Measurements from ENCODE around the gene RASSF8.
"Not testable (repeated sequence)": the region's sequence is repeated elsewhere in the genome, so short reads cannot be mapped to it uniquely, and the experiment has no call there.

RASSF8 gene

DNA sequence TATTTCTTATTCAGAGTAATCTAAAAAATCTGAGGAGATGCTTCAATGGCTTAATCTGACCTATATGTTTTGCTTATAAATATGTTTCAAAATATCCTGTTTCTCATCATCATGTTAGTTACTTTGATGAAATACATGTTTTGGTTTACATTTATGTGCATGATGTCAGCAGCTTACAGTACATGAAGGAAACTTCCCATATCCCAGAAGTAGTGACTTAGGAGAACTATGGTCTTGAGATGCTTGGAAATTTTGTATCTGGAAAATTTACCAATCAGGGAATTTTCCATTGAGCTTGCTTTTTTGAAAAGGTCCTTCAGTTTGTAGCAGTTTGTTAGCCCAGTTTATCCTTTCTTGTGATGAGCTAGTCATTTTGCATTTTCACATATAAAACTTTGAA is 73.3 kb downstream of the RASSF8 start:
- DNase-seq = no peak

DNA sequence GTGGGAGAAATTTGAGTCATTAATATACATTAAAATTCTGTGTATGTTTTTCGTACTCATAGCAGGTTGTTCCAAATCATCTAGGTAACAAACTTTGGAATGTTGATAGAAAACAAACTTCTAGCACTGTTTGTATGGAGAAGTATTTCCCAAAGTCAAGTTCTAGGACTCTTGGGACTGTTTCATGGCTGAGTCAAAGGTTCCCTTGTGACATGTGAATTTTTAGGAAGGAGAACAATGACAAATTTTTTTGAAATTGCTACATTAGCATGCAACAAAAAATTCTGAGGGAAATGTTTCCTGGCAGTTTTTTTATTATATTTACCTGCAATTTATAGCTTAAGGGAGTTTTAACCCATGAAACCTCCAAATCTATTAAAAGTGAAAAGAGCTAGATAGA is 73.8 kb downstream of the RASSF8 start:
- no peak for DNase-seq

DNA sequence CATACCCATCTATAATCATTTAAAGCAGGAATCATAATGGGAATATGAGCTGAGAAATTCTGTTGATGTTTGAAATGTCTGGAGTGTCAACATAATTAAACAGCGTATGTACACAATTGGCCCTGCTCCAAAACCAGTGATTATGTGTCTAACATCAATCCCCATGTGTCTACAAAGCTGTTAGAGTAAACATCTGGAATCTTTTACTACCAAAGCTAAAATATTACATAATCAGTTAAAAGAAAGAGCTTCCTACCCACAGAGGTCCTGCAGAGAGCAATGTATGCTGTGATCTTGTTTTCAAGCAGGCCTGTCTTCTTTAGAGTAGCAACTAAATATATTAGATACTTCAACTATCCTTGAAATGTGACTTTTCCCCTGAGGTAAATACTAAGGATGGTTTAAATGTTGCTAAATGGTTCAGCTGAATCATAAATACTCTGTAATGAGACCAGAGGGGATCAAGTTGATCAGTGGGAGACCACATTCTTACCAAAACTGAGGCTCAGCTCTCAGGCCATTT is 74.3 kb downstream of the RASSF8 start:
- DNase-seq = no peak

DNA sequence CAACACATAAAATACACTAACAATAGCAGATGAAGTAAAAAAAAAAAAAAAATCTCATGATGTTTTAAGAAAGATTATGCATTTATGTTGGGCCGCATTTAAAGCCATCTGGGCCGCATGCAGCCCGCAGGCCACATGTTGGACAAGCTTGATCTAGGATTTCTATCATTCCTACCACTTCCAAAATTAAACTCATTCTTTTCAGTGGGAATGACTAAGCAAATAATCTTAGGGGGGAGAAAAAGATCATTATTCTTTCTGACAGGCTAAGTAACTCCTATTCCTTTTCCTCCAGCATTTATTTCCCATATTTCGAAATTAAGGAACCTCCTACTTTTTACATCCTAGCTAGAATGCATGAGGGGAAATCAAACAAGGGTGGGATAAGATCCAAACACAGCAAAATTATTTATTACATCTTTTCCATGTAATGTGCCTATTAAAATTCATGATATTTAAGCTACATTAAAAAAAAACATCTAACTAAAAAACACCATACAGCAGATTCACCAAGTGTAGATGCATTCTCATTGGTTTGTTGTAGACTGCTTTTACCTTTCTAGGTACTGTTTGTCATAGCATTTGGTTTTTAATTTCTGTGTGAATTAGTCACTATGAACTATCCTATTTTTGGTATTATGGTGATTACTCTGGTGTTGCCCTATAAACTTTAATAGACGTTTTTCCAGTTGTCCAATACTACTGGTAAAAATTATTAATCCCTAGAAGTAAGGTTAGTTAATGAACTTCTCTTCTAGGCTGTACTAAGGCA is 76.1 kb downstream of the RASSF8 start:
- no peak for DNase-seq

DNA sequence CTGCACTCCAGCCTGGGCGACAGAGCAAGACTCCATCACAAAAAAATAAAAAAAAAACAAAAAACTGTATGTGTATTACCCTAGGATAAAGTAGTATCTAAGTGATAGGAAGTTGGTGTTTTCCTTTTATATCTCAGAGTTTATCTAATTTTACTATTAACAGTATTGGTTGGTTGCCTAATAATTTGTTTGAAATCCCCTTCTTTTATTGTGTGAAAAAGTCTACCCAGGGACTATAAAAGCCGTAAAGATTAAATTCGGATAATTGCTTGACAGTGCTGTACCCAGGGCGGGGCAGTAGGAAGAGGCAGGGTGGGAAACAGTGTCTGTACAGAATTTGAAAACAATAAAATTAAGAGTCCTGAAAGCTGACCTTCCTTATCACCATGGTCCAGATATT is 78.4 kb downstream of the RASSF8 start:
- no peak for DNase-seq

DNA sequence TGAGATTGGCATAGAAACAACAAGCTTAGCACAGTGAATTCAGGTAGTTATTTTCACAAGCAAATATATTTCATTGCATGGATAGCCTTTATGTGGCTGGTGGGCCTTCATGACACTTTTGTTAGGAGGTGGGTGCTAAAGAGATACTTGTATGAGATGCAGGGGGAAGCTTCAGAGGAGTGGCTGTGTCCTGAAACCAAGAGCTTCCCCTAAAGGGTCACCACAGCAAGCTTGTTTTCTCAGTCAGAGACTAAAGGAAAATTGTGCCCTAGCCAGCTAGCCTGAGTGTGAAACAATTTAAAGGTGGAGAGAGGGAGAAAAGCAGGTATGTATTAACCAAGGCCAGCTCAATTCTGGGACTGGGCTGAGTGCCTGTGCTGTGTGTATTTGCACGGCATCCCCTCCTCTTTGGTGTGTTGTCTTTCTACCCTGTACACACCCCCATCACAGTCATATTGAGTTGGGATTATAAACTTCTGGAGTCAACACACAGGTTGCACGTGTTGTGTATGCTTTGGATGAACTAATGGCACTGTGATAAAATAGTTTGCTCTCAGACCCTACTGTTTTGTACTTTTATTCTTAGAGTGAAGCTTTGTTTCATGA is 79.2 kb downstream of the RASSF8 start:
- no peak for DNase-seq

DNA sequence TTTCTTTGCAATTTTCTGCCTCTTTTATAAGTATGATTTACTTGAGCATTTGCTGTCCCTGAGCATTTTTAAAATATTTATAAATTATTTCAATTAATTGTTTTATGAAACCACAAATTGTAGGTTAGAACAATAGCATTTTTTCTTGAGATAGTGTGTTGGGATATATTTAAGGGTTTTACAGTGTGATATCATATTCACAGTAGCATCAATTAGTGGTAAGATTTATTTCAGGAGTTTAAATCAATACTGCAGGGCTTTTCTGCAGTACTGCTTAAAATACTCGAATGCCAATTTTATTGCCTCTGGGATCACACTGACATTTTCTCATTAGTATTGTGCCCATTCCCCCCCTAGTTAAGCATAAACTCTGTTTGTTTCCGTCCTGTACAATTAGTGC is 84.2 kb downstream of the RASSF8 start:
- no peak for DNase-seq

DNA sequence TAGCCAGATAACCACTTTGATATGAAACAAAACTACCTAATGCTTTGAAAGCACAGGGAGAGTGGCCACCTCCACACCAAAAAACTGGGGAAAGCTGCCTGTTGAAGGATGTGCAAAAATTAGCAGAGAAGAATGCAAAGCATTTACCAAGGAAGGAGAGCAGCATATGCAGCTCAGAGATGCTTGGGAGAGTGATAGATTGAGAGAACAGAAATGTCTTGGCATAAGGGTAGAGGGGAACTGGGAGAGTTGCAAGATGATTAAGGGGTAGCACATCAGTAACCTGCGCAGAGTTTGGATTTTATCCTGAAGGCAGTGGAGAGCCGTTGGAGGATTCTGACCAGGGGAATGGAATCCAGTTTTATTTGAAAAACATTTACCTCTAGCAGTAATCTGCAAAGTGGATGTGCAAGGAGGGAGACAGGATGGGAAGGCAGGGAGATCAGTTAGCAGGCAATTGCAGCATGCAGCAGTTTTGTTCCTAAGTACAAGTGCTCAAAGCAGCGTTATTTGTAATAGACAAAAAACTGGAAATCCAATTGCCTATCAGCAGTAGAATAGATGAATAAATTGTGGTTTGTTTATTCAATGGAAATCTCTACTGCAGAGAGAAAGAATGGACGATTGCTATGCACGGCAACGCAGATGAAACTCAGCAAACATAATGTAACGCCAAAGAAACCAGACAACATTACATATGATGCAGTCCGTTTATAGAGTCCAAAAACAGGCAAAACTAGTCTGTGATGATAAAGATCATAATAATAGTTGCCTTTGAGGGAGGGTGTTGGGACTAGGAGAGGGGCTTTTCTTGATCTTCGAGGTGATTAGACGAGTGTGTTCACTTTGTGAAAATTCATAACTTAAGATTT is 84.9 kb downstream of the RASSF8 start:
- no peak for DNase-seq

DNA sequence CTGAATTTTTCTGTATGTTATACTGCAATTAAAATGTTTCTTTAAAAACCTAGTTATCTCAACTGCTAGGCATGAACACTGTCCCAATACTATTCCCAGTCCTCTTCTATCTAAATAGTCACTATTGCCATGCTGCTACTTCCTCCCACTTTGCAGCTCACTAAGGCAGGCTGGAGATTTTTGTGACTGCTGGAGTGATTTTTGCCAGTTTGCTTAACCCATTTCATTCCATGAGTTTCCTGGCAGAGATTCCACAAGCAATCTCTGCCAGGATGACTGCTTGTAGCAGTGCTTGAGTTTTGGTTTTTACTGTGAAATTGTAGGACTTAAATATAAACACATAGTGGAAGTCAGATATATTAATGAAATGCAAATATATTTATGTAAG is 85.5 kb downstream of the RASSF8 start:
- DNase-seq = no peak

DNA sequence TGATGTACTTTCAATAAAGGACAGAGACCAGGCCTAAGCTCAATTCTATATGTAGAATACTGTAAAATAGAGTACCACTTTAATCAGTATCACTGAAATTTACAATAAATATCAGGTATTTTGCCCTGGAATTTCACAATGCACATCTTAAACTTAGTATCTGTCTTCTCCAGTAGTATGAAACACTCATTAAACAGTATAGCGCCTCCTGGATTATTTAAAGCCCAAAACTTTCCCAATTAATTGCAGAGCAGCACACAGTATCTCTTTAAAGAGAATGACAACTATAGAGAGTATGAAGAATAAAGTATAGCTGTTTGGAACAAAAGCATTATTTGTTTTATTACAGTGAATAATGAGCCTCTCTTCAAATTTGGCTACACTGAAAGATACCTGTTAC is 86.1 kb downstream of the RASSF8 start:
- no peak for DNase-seq

DNA sequence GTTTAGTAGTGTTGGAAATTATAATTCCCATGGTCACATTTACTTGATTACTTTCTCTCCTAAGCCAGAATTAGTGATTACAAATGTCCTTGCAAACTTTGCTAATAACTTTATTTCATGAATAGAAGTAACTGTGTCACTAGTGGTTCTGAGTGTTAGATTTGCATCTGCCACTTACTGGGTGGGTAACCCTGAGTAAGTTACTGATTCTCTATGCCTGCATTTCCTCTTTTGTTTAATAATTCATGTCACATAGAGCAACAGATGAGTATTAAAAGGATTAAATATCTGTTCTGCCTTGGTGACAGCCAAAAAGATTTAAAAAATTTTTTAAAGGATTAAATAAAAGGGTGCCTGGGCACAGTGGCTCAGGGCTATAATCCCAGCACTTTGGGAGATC is 87.7 kb downstream of the RASSF8 start:
- DNase-seq = no peak

DNA sequence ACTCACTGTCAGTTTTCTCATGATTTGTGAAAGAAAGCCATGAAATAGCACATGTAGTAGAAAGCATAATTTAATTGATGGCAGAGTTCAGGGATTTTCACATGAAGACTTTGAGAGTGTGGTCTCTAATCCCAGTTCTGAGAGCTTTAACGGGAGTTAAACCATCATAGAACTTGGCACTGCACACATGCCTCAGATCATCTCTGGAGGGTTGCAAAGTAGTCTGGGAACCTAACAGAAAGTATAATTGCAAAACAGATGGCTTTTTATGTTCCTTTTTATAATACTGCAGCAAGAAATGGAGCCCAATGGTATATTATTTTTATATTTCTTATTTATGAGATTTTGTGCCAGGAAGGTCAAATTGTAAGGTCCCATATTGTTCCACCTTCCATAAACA is 88.4 kb downstream of the RASSF8 start:
- no peak for DNase-seq

DNA sequence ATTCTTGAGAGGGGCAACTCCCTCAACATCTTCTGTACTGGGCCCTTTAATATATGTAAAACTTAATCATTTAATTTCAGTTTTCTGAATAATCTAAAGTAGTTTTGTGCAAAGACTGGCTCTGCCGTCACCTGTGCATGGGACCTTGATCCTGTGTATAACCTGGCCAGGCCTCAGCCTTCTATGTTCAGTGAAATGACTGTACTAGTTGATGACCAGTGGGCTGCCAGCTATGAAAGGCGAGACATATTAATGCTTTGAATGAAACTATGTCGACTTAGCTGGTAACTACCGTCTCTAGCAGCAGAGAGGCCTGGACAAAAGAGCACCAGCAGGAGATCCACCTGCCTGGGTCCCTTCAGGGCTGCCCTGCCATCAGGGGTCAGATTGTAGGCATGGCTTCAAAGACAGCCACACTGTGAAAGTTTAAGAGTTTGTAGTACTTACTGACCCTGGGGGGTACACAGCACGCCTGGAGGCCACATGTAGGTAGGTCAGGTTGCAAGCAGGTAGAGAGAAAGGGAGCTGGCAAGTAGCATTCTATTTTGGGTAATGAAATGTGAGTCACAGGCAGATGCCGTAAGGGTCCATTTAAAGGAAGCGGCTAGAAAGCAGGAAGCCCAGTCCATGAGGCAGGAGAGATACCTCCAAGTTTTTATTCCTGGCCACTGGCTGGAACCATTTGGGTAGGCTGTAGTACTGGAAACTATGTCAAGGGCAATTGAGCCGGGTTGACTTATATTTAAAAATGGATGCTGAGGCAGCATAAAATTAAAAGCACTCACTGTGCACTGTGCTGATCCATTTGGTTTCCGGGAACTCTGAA is 89.1 kb downstream of the RASSF8 start:
- DNase-seq = no peak

DNA sequence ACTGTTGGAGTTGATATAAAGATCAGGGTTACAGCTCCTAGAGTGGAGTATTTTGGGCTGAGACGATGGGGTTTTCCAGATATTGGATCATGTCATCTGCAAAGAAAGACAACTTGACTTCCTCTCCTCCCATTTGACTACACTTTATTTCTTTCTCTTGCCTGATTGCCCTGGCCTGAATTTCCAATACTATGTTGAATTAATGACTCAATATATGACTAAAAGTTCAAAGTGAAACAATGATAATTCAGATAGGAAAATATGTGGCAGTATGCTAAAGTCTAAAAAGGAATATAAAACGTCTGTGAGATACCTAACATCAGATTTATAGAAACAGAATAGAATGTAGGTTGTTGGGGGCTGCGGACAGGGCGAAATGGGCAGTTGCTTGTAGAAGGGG is 94.2 kb downstream of the RASSF8 start:
- DNase-seq = no peak

DNA sequence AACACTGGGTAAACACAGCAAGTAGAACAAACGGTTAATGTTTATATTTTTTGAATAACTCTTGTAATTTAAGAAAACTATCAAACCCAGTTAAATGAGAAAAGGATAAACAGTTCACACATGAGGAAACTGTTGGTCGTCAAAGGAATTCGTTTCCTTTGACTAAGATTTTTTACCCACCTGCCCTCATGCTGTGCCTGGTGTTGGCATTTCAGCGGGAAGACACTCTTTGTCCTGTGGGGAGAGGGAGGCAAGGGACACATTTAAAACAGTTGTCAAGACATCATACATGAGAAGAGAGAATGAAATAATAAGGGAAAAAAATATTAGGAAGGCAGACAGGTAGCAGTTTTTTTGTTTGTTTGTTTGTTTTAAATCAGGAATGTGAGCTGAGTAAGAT is 95.9 kb downstream of the RASSF8 start:
- DNase-seq = no peak

DNA sequence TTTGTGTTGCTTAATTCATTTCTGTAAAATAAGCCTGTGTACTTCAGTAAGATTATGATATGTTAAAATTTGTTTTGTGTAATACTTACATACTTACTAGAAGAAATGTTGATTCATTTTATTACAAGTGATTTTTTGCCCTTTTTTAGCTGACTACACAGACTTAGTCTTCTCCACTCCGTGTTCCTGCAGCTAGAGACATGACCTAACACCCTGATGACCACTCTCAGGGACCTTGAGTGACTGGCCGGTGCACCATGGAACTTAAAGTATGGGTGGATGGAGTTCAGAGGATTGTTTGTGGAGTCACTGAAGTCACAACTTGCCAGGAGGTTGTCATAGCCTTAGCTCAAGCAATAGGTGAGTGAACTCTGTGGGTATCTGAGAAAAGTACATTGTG is 96.6 kb downstream of the RASSF8 start:
- no peak for DNase-seq

DNA sequence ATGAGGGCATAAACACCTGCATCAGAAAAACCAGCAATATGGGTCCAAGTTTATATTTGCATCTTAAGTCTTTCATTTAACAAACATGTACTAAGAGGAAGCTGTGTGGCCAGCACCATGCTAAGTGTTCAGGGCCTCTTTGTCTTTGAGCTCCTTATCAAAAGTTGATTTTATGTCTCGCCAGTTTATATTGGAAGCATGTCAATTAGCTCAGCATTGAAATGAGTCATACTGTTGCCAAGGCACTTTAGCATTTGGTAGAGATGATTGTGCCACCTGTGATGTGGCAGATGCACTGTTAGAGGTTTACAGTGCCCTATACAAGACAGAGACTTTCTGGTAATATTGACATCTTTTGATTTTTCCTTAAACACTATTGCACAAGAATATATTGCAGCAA is 97.9 kb downstream of the RASSF8 start:
- no peak for DNase-seq

DNA sequence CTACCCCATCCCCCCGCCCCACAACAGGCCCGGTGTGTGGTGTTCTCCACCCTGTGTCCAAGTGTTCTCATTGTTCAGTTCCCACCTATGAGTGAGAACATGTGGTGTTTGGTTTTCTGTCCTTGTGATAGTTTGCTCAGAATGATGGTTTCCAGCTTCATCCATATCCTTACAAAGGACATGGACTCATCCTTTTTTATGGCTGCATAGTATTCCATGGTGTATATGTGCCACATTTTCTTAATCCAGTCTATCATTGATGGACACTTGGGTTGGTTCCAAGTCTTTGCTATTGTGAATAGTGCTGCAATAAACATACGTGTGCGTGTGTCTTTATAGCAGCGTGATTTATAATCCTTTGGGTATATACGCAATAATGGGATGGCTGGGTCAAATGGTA is 98.8 kb downstream of the RASSF8 start:
- not testable (repeated sequence) for DNase-seq

DNA sequence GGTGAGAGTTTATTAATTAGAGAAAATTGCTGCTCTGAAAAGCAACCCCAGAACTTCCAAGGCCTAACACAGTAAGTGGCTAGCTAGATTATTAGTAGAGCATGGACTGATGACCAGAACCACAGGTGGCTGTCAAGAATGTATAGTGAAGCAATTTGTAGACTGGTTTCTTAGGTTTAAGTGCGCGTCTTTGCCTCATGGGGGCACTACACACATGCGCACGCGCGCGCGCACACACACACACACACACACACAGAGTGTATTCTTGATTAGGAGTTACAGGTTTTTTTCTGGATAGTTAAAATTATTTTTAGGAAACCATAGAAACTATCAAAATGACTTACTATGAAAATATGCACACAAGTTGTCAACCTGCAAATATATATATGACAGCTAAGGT is 99.8 kb downstream of the RASSF8 start:
- no peak for DNase-seq

DNA sequence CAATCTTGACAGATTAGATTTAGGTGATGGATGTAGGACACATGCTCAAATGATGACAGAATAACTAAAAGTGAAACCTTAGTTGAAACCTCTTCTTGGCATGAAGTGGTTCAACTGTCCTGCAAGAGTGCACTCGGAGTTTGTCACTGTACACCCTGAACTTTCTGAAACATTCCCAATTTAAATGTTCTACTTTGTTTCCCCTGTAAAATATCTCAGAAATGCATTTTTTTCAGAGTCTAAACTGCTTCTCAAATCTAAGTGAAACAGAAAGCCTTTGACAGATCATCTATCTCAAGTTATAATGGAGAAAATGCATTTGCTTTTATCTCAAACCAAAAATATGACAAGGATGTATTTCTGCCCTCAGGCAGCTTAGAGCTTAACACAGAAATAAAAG is 100.3 kb downstream of the RASSF8 start:
- DNase-seq = no peak

DNA sequence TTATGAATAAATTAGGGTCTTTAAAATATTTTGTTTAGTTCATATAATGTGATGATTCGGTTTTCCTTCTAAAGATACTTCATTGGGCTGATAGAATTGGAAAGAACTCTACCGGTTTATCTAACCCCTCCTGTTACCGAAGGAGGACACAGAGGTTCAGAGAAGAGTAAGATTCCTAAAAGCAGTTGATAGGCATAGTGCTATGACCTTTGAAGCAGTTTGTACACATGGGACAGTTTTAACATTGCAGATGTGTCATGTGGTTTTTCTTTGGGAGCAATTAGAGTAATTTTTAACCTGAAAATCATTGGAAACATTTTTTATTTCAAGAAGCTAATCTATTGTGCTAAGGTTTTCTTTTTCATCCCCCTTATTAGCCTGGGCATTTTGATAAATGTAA is 103.5 kb downstream of the RASSF8 start:
- no peak for DNase-seq

DNA sequence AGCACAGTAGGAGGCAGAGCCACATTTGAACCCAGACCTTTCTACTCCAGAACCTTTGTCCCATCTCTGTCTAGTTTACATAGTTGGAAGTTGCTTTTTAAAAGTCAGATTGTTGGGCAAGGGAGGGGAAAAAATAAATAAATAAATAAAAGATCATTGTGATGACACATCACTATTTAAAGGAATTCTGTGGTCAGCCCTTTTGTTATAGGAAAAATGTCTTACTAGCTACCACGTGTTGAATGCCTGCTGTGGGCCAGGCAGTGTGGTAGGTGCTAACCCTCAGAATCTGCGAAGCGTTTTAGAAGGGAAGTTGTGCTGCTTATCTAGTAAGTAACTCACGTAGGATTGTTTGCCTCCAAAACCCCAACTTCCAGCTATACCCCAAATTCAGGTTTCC is 104.1 kb downstream of the RASSF8 start:
- no peak for DNase-seq

DNA sequence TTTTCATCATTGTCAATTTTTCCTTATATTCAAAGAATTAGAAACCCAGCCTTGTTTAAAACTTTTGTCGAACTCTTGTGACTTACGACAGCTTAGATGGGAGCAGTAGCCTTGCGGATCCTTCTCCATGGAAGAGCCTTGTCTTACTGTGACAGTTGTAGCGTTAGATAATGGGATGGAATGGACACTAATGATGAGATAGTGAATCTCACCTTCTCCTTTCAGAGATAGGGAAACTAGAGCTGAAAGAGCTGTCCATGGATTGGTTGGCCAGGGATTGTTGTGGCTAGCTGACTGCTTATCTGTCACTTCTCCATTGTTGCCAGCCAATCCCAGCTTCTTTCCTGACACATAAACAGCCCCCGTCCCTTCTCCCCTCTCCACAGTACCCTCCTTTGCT is 107.0 kb downstream of the RASSF8 start:
- DNase-seq = no peak
